Body of pancreas (tissue), 4 donors: Measurements from ENCODE around the gene KANK2.

Experiments
- CTCF ChIP-seq, 7 experiments: fragments of 450-650 bp in 4 of 7; fragments of 200-600 bp in 3 of 7; sonication (generic) in 3 of 7; IDR thresholded peaks; one replicate each; pipeline ENCODE4 v1.5.1; 2016 to 2019; ENCODE audit warnings: antibody characterized with exemption in 7 of 7
- POLR2A ChIP-seq, 3 donors: fragments of 450-650 bp; IDR thresholded peaks; one replicate each; pipeline ENCODE4 v1.6.1; 2016; ENCODE audit warnings: antibody characterized with exemption in 3 of 3, mild to moderate bottlenecking in 2 of 3

DNA sequence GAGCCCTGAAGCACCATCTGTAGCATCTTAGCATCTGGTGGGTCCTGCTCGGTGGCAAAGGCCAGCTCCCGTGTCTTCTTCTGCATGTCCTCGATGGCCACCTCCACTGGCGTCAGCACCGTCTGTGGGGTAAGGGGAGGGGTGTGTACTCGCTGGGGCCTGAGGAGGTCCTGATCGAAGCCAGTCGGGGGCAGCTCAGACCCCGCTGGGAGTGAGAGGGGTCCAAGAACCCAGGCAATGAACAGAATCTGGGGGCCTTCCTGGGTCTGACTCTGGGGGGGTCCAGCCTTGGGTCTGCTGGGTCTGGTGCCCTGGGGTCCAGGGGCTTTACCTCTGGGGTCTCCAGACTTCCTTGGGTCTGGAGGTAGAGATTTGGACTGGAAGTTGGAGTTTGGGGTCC lies 3.6 kb upstream of the KANK2 start:
- no peak for TF ChIP-seq POLR2A (IDR thresholded peaks at IDR 0.05)
- no peak for TF ChIP-seq CTCF (IDR thresholded peaks at IDR 0.05)
